H9 (cell line): ENCODE results near the gene GPC6. TPM values are rescaled to one million over a fixed set of nuclear protein-coding genes. Genes with fewer than 3 reads are reported as not detected.

Experiments used
- DNase-seq: peaks from one replicate; pipeline ENCODE4 v3.0.0-alpha.2; 2017
- H2AFZ ChIP-seq: one replicate; pipeline ENCODE4 v1.6.1; 2013; ENCODE audit warnings: mild to moderate bottlenecking, low read length, control low read depth, moderate library complexity
- H2AK5ac ChIP-seq: 2 replicates; pipeline ENCODE4 v1.6.1; 2013; ENCODE audit warnings: low read length, control low read depth, mixed read lengths; ENCODE audit not compliant: insufficient read length
- H2BK120ac ChIP-seq: one replicate; pipeline ENCODE4 v1.6.1; 2013; ENCODE audit warnings: low read depth, mild to moderate bottlenecking, low read length, control low read depth, inconsistent platforms; ENCODE audit not compliant: poor library complexity, severe bottlenecking
- H2BK12ac ChIP-seq: 2 replicates; pipeline ENCODE4 v1.6.1; 2013; ENCODE audit warnings: low read length, control low read depth, mixed read lengths, low read depth; ENCODE audit not compliant: insufficient read length
- H2BK15ac ChIP-seq: 2 replicates; pipeline ENCODE4 v1.6.1; 2013; ENCODE audit warnings: low read depth, low read length, control low read depth
- H2BK20ac ChIP-seq: one replicate; pipeline ENCODE4 v1.6.1; 2013; ENCODE audit warnings: low read depth, mild to moderate bottlenecking, low read length, control low read depth, inconsistent platforms; ENCODE audit not compliant: poor library complexity, severe bottlenecking
- H2BK5ac ChIP-seq: 2 replicates; pipeline ENCODE4 v1.6.1; 2013; ENCODE audit warnings: low read length, control low read depth, mixed read lengths; ENCODE audit not compliant: insufficient read length
- H3K14ac ChIP-seq: 2 replicates; pipeline ENCODE4 v1.6.1; 2013; ENCODE audit warnings: low read length, control low read depth; ENCODE audit not compliant: insufficient read depth
- H3K18ac ChIP-seq: 2 replicates; pipeline ENCODE4 v1.6.1; 2013; ENCODE audit warnings: low read depth, mild to moderate bottlenecking, mixed read lengths, low read length, control low read depth; ENCODE audit not compliant: insufficient read length
- H3K23ac ChIP-seq: 2 replicates; pipeline ENCODE4 v1.6.1; 2013; ENCODE audit warnings: low read length, control low read depth, mixed read lengths, low read depth; ENCODE audit not compliant: insufficient read length
- H3K23me2 ChIP-seq: 2 replicates; pipeline ENCODE4 v1.6.1; 2013; ENCODE audit warnings: low read depth, mild to moderate bottlenecking, mixed read lengths, low read length, control low read depth; ENCODE audit not compliant: insufficient read length, poor library complexity, severe bottlenecking
- H3K27ac ChIP-seq: 2 replicates; pipeline ENCODE4 v1.5.1; 2013; ENCODE audit warnings: low read length, control low read depth, mixed read lengths, low read depth; ENCODE audit not compliant: insufficient read length
- H3K27me3 ChIP-seq: 2 replicates; pipeline ENCODE4 v1.6.1; 2013; ENCODE audit warnings: low read length, control low read depth, inconsistent platforms; ENCODE audit not compliant: insufficient read depth
- H3K4ac ChIP-seq: 2 replicates; pipeline ENCODE4 v1.6.1; 2013; ENCODE audit warnings: low read depth, mild to moderate bottlenecking, control low read depth, inconsistent platforms, low read length, moderate library complexity
- H3K4me1 ChIP-seq: 2 replicates; pipeline ENCODE4 v1.6.1; 2013; ENCODE audit warnings: low read length, control low read depth, inconsistent platforms; ENCODE audit not compliant: insufficient read depth
- H3K4me2 ChIP-seq: 2 replicates; pipeline ENCODE4 v1.6.1; 2013; ENCODE audit warnings: low read length, control low read depth, mixed read lengths; ENCODE audit not compliant: insufficient read length, insufficient read depth
- H3K56ac ChIP-seq: 2 replicates; pipeline ENCODE4 v1.6.1; 2013; ENCODE audit warnings: low read depth, mild to moderate bottlenecking, mixed read lengths, low read length, control low read depth; ENCODE audit not compliant: insufficient read length
- H3K79me1 ChIP-seq: 2 replicates; pipeline ENCODE4 v1.6.1; 2013; ENCODE audit warnings: low read depth, mild to moderate bottlenecking, moderate library complexity, low read length, control low read depth, inconsistent platforms; ENCODE audit not compliant: insufficient read depth, poor library complexity, severe bottlenecking
- H3K79me2 ChIP-seq: 2 replicates; pipeline ENCODE4 v1.6.1; 2013; ENCODE audit warnings: low read length, control low read depth, inconsistent platforms; ENCODE audit not compliant: insufficient read depth
- H3K9ac ChIP-seq: 2 replicates; pipeline ENCODE4 v1.6.1; 2013; ENCODE audit warnings: low read length, control low read depth, mixed read lengths; ENCODE audit not compliant: insufficient read length; ENCODE audit errors: extremely low read depth
- H3K9me3 ChIP-seq: one replicate; pipeline ENCODE4 v1.6.1; 2013; ENCODE audit warnings: low read depth, low read length, inconsistent platforms; ENCODE audit not compliant: control insufficient read depth
- H3T11ph ChIP-seq: one replicate; pipeline ENCODE4 v1.6.1; 2013; ENCODE audit warnings: mild to moderate bottlenecking, low read length, control low read depth, inconsistent platforms
- H4K20me1 ChIP-seq: one replicate; pipeline ENCODE4 v1.6.1; 2013; ENCODE audit not compliant: control insufficient read depth, insufficient read length, insufficient read depth
- H4K5ac ChIP-seq: 2 replicates; pipeline ENCODE4 v1.6.1; 2013; ENCODE audit warnings: low read depth, mild to moderate bottlenecking, mixed read lengths, low read length, control low read depth; ENCODE audit not compliant: insufficient read length
- H4K8ac ChIP-seq: replicated peaks from 2 replicates; pipeline ENCODE4 v1.6.1; 2013; ENCODE audit warnings: low read length, control low read depth, mixed read lengths, low read depth; ENCODE audit not compliant: insufficient read length
- H4K91ac ChIP-seq: 2 replicates; pipeline ENCODE4 v1.6.1; 2013; ENCODE audit warnings: low read depth, mild to moderate bottlenecking, moderate library complexity, mixed read lengths, low read length, control low read depth; ENCODE audit not compliant: insufficient read length
- H3K27ac Mint-ChIP-seq, 3 experiments: 2 replicates in 2 of 3; 3 replicates in 1 of 3; pipeline ENCODE4 v1.8.0; 2020 to 2021; ENCODE audit warnings: mixed read lengths in 3 of 3, mild to moderate bottlenecking in 1 of 3, moderate library complexity in 1 of 3
- H3K27me3 Mint-ChIP-seq: 2 replicates; pipeline ENCODE4 v1.8.0; 2021; ENCODE audit warnings: low read depth, mild to moderate bottlenecking, moderate library complexity, mixed read lengths
- H3K36me3 Mint-ChIP-seq, 3 experiments: 2 replicates in 2 of 3; 3 replicates in 1 of 3; pipeline ENCODE4 v1.8.0; 2020 to 2021; ENCODE audit warnings: low read depth in 3 of 3, mixed read lengths in 3 of 3; ENCODE audit not compliant: insufficient read depth in 1 of 3
- H3K4me1 Mint-ChIP-seq, 2 experiments: 2 replicates each; pipeline ENCODE4 v1.8.0; 2020; ENCODE audit warnings: mixed read lengths in 2 of 2
- H3K4me3 Mint-ChIP-seq, 2 experiments: 2 replicates in 1 of 2; 3 replicates in 1 of 2; pipeline ENCODE4 v1.8.0; 2020 to 2021; ENCODE audit warnings: mild to moderate bottlenecking in 2 of 2, mixed read lengths in 2 of 2, moderate library complexity in 1 of 2
- H3K9me3 Mint-ChIP-seq, 2 experiments: 2 replicates in 1 of 2; 3 replicates in 1 of 2; pipeline ENCODE4 v1.8.0; 2020; ENCODE audit warnings: mild to moderate bottlenecking in 2 of 2, mixed read lengths in 2 of 2, moderate library complexity in 1 of 2
- WGBS: extraction: QIAGEN DNeasy Blood & Tissue Kit; methylation state at CpG from one replicate; pipeline ENCODE4 v1.1.7; 2013; ENCODE audit warnings: missing lambda C conversion rate, low lambda C conversion rate, mixed read lengths; ENCODE audit not compliant: insufficient read length; ENCODE audit errors: extremely low coverage; 5-methylcytosine and 5-hydroxymethylcytosine counted together
- total RNA-seq: library from RNA; stranded (reverse); gene quantifications from 2 replicates; pipeline ENCODE4 v1.2.1, GENCODE V29; 2021
- TF ChIP-seq, protein P1 (sequence below): fragments of 200-600 bp; sonication (generic); conservative IDR thresholded peaks from 3 replicates; pipeline ENCODE4 v1.8.0; 2021; ENCODE audit warnings: antibody characterized with exemption, mild to moderate bottlenecking

GPC6 gene
- total RNA-seq, 1 experiment from 2014 or later: 15.6 TPM

GRCh38 chr13:93502071-93502470, 275.5 kb downstream of the GPC6 start:
- Histone ChIP-seq H4K91ac (no peak overlapping the region), H2BK15ac (no peak overlapping the region), H2BK5ac (no peak overlapping the region), H3T11ph (no peak overlapping the region), H2BK12ac (no peak overlapping the region), H3K14ac (no peak overlapping the region), H3K4me2 (no peak overlapping the region), H3K4me1 (no peaks in the 10 kb centered on the region; the same call in 1 of the 2 replicates), H3K27ac (no peak overlapping the region), H2AFZ (no peak overlapping the region), H3K23me2 (no peaks in the 10 kb centered on the region), H3K9me3 (no peaks in the 10 kb centered on the region), H3K79me1 (no peaks in the 10 kb centered on the region), H3K23ac (no peak overlapping the region), H4K5ac (no peak overlapping the region), H3K4ac (no peak overlapping the region), H2AK5ac (no peak overlapping the region), H2BK20ac (no peak overlapping the region), H4K8ac (no peak overlapping the region), H3K27me3 (no peaks in the 10 kb centered on the region), H3K18ac (no peak overlapping the region), H3K9ac (no peak overlapping the region), H2BK120ac (no peak overlapping the region), H3K79me2 (no peaks in the 10 kb centered on the region), H4K20me1 (no peaks in the 10 kb centered on the region), H3K56ac (no peak overlapping the region)
- Mint-ChIP-seq H3K9me3 (no peaks in the 10 kb centered on the region), H3K4me3 (no peak overlapping the region), H3K27ac (no peak overlapping the region; a peak in 1 of 7 replicates), H3K36me3 (no peaks in the 10 kb centered on the region; a peak in 1 of 7 replicates), H3K4me1 (peaks cover 9 to 24% of the 10 kb centered on the region in 2 experiments), H3K27me3 (no peaks in the 10 kb centered on the region)
- no peak for DNase-seq
- WGBS: no CpG with 5 or more reads among the region's 1 CpG
- TF ChIP-seq, protein P1, sequence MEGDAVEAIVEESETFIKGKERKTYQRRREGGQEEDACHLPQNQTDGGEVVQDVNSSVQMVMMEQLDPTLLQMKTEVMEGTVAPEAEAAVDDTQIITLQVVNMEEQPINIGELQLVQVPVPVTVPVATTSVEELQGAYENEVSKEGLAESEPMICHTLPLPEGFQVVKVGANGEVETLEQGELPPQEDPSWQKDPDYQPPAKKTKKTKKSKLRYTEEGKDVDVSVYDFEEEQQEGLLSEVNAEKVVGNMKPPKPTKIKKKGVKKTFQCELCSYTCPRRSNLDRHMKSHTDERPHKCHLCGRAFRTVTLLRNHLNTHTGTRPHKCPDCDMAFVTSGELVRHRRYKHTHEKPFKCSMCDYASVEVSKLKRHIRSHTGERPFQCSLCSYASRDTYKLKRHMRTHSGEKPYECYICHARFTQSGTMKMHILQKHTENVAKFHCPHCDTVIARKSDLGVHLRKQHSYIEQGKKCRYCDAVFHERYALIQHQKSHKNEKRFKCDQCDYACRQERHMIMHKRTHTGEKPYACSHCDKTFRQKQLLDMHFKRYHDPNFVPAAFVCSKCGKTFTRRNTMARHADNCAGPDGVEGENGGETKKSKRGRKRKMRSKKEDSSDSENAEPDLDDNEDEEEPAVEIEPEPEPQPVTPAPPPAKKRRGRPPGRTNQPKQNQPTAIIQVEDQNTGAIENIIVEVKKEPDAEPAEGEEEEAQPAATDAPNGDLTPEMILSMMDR: no peak
